ENCODE results near the gene PRCC.
A peak's percentile ranks its signal among the peaks of the same experiment; 100 is the strongest.

Gene PRCC

DNA sequence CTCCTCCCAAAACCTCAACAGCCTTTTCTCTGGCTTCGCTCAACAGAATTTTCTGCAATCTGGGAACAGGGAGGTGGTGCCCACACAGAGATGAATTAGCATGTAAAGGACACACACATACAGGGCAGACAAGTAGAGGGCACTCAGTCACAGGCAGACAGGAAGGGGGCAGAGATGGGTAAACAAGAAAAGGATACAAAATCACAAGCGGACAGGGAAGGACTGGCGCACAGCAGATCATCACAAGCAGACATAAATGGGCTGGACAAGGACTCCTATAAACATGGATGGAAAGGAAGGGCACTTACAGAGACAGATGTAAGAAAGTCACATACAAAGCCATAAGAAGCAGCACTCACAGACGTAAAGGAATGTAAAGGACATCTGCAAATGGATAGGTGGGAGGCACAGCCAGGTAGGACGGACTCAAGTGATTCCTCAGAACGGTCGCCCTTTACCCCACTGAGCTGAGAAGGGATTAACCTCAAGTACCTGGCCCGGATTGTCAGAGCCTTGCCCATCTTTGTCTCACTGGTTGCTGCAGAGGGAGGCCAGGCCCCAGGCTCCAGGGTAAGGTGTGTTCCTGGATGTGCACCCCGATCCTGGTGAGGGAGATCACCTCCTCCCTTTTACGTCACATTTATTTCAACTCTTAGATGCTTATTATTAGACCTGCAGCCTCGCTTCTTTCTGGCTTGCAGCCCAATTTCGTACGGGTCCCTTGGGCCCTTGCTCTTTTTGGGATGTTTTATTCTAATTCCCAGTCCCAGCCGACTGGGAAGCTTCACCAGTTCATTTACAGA is 836 bp upstream of the PRCC start:
- no peak for DNase-seq

DNA sequence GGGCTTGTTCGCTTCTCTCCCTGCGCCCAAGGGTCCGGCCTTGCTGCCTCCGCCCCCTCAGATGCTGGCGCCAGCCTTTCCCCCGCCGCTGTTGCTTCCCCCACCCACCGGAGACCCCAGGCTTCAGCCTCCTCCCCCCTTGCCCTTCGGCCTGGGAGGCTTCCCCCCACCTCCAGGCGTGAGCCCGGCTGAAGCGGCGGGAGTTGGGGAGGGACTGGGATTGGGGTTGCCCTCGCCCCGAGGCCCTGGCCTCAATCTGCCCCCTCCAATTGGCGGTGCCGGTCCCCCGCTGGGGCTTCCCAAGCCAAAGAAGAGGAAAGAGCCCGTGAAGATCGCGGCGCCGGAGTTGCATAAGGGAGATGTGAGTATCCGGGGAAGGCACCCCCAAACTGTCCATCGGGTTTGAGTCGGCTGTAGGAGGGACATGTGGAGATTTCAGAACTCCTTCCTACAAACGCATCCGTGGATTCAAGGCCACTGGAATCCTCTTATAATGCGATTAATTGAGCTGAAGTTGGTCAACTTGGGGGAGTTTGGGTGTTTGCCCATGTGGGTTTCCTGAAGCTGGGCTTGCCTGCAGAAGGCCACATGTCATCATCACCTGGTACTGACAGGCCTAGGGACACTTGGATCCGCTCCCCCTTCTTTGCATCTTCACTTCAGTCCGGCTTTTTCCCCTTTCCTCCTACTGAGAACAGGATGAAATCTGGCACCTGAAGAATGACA is 707 bp downstream of the PRCC start:
- DNase-seq = no peak

DNA sequence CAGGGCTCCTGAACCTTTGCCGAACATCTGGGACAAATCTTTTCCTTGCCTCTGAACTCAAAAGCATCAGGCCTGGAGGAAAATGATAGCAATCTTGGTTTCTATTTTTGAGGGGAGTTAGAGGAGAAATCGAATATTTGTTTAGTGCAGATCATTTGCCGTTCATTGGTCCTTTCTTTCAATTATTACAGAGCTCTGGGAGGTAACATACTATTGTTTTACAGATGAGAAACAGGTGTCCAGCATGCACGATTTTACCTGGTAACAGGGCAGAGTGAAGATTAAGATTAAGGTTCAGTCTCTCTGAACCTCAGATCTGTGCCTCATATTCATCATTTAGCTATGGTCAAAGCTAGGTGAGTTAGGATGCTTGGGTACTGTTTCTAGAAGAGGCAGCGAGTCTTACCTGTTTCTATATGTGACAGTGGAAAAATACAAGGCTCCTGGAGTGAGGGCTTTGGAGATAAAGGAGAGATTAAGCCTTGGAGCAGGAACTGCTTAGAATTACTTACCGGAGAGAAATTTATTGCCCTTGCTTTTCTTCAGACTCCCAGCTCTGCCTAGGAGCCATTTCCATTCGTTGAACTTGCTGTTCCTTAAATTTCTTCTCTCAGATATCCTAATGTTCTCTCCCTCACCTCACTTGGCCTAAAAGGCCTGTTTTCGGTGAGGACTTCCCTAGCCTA is 1.4 kb downstream of the PRCC start:
- DNase-seq = no peak

DNA sequence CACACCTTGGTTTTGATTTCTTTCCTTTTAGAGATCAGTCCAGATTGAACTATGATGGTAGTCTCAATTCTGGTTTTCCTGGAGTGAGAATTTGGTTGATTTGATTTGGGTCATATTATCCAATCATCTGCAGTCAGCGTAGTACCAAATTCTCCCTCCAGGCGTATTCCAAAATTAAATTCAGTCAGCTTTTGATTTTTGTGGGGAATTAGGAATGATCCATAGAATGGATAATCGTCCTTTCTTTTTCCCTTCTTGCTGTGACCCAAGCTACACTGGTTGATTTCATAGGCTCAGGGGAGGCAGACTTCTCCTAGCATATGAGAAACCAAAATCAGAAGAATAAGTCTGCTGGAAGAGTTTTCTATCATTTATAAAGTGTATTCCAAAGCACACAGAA is 4.9 kb downstream of the PRCC start:
- DNase-seq = no peak

DNA sequence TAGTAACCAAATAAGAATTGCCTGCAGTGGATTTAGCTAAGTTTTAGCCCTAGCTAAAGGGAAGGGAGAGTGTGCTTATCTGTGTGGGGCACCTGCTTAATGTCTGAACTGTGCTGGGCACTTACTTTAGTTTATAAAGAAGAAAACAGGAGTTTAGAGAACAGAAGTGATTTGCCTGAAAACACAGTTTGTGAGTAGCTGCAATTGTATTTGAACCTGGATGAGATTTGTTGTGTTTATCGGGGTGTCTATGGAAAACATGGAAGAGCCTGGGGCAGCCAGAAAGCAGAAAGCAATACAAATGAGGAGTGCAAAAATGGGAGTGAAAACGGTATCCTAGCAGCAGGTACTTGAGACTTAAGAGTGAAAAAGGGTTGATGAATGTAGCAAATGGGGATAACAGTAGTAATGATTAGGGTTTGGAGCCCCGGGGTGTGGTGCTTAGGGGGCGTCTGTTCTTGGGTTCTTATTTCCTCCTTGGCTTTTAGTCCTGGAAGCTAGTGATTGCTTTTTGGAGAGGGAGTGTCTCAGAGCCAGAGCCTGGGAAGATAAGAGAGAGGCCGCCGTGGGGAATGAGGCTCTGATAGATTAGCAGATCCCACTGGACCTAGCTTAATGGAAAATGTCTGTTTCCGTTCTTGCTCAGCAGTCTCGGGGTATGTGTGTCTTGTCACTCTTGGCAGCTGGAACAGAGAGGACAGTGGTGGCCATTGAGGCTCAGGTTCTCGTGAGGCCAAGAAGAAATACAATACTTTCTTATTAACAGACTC is 5.6 kb downstream of the PRCC start:
- no peak for DNase-seq

DNA sequence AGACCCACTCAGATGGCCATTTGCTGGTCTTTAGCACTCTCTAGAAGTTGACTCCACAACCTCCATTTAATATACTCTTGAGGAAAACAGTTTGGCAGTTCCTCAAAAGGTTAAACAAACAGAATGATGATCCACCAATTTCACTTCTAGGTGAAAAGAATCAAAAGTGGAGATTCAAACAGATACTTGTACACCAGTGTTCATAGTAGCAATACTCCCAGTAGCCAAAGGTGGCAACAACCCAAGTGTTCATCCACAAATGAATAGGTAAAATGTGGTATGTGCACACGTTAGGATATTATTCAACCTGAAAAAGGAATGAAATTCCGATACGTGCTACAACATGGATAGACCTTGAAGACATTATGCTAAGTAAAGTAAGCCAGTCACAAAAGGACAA is 6.3 kb downstream of the PRCC start:
- no peak for DNase-seq

DNA sequence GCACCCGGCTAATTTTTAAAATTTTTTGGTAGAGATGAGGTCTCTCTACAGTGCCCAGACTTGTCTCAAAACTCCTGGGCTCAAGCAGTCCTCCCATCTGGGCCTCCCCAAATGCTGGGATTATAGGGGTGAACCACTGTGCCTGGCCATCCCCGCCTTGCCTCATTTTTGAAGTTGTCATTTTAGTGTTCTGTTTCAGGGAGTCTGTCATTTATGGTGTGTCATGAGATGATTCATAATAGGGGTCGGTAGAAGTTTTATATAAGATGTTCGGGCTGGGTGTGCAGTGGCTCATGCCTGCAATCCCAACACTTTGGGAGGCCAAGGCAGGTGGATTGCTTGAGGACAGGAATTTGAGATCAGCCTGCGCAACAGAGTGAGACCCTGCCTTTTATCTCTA is 8.5 kb downstream of the PRCC start:
- no peak for DNase-seq

DNA sequence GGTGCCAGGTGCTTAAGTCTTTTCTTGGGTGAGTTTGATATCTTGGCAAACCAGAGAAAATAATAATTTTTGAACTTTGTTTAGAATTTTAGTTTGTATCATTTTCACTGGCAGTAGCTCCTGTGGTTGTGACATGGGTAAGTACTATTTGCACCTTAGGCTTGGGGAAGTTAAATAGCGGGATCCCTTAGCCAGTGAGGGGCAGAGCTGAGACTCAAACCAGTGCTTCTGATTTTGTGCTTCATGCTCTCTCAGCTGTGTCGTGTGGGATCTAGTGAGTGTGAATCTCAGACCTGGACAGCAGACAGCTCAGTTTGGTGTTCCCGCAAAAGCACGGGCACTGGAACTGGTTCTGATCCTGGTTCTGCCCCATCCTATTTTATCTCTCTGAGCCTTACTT is 9.6 kb downstream of the PRCC start:
- no peak for DNase-seq

DNA sequence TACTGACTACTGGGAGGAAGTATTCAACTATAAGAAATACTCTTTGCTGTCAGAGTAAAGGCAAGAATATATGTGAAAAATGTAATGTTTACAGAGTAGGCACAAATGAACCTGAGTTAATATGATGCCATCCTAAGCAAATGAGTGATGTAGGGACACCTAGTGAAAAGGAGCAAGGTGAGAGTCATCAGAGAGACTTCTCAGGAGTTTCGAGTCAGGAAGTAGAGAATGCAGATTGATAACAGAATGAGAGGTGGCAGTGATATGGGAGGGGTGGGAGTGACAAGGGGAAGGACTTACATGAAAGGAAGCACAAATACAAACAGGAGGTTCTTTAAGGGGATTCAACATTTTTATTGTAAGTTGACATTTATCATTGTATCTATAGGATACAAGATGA is 10.2 kb downstream of the PRCC start:
- DNase-seq = no peak

DNA sequence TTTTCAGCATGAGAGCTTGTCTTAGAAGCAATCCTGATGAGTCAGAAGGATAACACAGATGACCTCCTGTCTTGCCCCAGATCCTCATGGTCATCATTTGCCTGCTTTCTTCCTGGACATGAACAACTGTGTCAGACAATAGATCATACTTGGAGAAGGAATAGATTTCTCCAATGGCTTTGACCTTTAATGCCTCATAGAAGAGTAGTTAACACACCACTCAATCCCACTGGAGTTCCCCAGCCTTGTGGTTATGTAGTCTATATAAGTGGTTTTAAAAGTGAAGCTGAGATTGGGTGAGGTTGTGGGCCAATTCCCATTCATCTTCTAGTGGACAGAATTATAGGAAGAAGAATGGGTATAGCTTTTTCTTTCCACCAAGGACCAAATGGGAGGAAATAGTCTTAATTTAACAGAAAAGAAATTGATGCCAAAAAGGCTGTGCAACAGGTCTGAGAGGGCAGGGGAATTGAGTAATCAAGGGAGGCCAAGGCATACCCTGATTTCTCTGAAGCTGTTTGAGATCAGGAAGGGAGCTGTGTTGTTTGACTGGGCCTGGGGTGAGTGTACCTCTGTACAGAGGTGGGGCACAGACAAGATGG is 14.4 kb downstream of the PRCC start:
- DNase-seq = no peak

DNA sequence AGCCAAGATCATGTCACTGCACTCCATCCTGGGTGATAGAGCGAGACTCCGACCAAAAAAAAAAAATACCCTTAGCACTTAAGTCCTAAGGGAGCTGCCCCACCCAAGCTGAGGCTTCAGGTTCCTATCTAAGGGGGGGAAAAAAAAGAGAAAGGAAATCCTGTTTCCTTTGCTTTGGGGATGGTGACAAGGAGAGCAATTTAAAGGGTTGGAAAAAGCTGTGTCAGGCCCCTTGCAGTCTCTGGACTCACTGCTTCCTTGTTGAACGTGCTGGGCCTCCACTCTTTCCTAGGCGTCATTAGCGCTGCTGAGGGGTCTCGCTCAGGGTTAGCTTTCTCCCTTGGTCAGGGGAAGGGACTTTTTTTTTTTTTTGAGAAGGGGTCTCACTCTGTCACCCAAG is 18.1 kb downstream of the PRCC start:
- DNase-seq = no peak

DNA sequence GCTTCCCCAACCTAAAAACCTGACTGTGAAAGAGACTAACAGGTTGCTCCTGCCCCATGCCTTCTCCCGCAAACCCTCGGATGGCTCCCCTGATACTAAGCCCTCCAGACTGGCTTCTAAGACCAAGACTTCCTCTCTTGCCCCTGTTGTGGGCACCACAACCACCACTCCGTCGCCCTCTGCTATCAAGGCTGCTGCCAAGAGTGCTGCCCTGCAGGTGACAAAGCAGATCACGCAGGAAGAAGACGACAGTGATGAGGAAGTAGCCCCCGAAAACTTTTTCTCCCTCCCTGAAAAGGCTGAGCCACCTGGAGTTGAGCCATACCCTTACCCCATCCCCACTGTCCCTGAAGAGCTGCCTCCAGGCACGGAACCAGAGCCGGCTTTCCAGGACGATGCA is 19.3 kb downstream of the PRCC start:
- no peak for DNase-seq

DNA sequence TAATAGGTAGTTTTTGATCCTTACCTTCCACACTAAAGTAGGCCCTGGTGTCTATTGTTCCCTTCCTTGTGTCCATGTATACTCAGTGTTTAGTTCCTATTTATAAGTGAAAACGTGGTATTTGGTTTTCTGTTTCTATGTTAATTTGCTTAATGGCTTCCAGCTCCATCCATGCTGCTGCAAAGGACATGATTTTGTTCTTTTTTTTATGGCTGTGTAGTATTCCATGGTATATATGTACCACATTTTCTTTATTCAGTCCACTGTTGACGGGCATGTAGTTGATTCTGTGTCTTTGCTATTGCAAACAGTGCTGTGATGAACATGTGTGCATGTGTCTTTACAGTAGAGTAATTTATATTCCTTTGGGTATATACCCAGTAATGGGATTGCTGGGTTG is 20.8 kb downstream of the PRCC start:
- DNase-seq = no peak

DNA sequence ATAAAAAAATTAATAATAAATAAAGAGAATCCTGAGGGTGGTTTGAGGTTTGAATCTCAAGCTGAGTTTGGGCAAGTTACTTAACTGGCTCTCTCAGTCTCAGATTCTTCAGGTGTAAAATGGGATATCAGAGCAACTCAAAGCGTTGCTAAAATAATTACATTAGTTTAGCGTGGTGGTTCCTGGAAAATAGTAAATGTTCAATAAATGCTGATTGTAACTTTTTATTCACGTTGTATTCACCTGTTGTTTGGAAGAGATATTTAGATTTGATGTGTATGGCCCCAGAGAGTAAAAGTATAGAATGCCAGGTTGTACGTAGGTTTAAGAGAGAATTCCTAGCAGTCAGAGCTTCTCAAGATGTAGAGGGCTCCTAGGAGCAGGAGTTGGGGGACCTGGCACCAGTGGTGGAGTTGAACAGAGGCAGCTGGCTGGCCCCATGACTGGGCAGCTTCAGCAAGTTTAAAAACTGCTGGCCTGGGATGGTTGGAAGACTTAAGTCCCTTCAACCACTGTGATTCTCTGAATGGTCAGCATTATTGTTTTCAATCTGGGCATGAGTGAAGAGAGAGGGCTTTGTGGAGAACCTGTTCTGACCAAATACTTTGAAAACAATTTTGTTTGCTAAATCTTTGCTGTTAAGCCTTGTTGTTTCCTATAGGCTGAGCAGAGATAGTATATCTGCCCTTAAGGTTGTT is 22.4 kb downstream of the PRCC start:
- DNase-seq = no peak

DNA sequence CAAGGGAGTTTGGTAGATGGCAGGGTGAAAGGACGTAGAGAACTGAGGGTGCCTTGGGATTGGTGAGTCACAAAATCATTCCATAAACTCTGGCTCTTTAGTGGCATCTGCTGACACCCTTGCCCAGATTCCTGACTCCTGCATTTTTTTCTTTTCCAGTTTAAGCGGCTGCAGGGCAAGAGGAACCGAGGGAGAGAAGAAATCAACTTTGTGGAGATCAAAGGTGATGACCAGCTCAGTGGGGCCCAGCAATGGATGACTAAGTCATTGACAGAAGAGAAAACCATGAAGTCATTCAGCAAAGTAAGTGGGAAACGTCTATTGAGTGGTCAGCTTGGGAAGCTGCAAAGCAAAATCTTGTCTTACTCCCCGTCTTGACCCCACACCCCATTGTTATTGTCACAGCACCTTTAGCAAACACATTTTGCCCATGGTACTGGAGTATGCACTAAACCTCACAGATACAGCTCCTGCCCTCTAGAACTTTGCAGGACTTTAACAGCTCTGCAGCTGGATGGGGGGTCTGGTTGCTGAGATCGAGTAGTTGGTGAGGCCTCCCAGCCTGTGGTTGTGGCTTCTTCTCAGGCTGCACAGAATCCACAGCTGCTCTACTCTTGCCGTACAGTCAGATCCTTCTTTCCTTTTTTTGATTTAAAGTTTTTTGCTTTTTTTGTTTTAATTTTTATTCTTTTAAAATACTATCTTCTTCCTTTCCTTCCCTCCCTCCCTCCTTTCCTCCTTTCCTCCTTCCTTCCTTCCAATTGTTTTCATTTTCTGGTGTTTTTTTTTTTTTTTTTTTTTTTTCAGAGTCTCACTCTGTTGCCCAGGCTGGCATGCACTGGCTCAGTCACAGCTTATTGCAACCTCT is 27.4 kb downstream of the PRCC start:
- DNase-seq = no peak

DNA sequence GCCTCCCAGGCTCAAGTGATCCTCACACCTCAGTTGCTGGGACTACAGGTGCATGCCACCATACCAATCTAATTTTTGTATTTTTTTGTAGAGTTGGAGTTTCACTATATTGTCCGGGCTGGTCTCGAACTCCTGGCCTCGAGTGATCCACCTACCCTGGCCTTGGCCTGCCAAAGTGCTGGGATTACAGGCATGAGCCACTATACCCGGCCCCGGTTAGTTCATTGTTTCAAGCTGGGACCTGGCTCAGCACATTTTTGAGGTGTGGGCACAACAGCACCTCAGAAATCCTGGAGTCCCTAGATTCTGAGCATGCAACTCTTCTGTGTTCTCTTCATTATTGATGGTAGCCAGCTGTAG is 28.0 kb downstream of the PRCC start:
- DNase-seq = no peak

DNA sequence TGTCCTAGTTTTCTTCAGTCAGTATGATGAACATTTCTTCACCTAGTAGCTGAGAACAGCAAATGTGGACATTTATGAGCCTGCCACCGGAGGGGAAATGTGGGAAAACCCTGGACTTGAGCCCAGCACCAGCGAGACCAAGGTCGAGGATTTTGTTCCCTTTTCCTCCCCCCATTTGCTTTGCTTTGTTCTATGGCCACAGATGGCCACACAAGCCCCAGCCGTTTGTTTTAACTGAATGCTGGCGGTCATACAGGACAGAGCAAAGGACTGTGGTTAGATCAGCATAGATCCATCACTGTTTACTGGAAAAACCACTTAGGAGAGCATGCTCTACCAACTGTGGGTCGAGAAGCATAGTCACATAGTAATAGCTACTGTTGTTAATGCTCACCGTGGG is 28.5 kb downstream of the PRCC start:
- no peak for DNase-seq

DNA sequence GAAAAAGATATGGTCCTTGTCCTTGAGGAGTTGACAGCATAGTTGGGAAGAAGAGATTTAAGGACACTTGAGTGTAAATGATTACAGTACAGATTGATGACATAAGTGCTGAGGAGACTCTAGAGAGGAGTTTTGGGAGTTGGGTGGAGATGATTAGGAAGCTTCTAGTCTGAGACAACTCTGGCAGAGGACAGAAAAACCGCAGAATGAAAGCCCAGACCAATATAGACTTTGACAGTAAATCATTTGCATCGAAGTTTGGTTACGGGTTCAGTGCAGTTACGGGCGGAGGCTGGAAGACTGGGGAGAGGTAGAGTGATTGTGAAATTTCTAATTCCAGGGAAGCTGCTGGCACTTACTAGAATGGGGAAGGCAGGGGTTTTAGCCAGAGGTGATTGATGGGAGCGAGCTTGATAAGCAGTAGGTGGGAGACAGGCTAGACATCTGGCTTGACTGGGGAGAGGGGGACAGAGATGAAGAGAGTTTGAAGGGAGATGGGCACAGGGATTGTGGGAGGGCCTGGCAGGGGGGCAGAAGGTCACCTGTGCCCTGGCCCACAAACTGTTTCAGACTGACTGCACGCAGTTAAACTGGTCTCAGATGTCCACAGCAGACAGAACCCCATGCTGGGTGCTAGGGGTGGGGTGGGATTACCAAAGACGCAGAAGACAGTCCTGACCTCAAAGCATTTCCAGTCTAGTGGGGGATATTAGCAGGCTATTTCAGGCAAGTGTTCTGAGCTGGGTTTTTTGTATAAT is 29.2 kb downstream of the PRCC start:
- DNase-seq = no peak

DNA sequence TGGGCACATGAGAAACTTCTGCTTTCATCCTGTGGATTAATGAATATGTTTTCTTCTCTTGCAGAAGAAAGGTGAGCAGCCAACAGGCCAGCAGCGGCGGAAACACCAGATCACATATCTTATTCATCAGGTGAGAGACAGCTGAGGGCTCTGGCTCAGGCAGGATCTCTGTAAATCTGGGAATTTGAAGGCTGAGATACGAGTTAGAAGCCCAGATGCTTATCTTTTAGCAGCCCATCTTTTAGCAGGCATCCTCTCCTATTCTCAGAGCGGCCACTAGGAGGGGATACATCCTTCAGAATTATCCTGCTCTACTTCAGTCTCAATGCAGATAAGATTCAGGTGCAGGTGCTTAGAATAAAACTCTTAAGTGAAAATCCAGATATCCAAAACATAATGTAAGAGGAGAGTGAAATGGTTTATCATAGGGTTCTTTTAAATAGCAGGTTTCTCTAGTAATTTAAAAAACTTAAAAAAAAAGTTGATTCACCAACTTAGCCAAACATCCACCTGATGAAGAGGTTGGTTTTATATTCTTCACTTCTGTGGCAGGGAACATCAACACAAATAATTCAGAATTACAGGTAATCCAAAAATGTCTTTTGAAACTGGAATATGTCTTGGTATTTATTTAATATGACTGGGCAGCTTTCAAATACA is 30.0 kb downstream of the PRCC start:
- DNase-seq = peak; percentile 19
